DOHH2 (cell line): ENCODE results near the gene COTL1.

ENCODE experiments used
- CTCF ChIP-seq: fragments of 200-600 bp; sonication (generic); IDR thresholded peaks from one replicate; pipeline ENCODE4 v1.5.1; 2014; ENCODE audit warnings: antibody characterized with exemption, mild to moderate bottlenecking, low read depth, low read length; ENCODE audit not compliant: poor library complexity, severe bottlenecking
- EZH2phosphoT487 ChIP-seq: fragments of 200-600 bp; sonication (generic); IDR thresholded peaks from 2 replicates; pipeline ENCODE4 v1.6.1; 2017; ENCODE audit warnings: borderline replicate concordance, mild to moderate bottlenecking, antibody characterized with exemption, low read length, moderate library complexity, mixed read lengths

DNA sequence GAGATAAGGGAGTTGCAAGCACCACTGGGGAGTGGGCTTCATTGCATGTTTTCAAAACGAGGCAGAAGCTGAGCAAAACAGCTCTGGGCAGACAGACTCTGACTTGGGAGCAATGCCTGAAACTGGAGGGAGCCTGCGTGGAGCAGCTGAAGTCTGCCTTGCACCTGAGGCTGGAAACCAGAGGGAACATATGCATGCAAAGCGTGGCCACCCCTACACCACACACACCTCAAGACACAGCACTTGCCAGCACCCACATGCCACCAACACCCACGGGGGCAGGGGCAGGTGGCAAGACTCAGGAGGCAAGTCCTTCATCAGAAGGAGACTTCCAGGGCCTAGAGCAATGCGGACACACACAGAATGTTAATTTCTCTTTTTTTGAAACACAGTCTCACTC lies 45.8 kb downstream of the COTL1 start:
- TF ChIP-seq CTCF (no peak), EZH2phosphoT487 (no peak)
